DOHH2 (cell line): ENCODE results near the gene CPEB1.

Source experiments
- H3F3A ChIP-seq: fragments of 200-600 bp; sonication (generic), shearing (Covaris generic); 2 replicates; pipeline ENCODE4 v1.6.0; 2016; ENCODE audit warnings: antibody characterized with exemption, mild to moderate bottlenecking; ENCODE audit not compliant: control insufficient read depth, insufficient read depth
- H3K27ac ChIP-seq: fragments of 200-600 bp; sonication (generic); 2 replicates; pipeline ENCODE4 v1.5.1; 2014; ENCODE audit warnings: low read depth, mild to moderate bottlenecking, low read length, moderate library complexity
- H3K27me3 ChIP-seq: fragments of 200-600 bp; sonication (generic); 2 replicates; pipeline ENCODE4 v1.6.1; 2014; ENCODE audit warnings: mild to moderate bottlenecking, low read length, mixed read lengths; ENCODE audit not compliant: control insufficient read depth
- H3K36me3 ChIP-seq: fragments of 200-600 bp; sonication (generic); 2 replicates; pipeline ENCODE4 v1.6.1; 2014; ENCODE audit warnings: mild to moderate bottlenecking, low read length, moderate library complexity, mixed read lengths; ENCODE audit not compliant: control insufficient read depth
- H3K4me1 ChIP-seq: fragments of 200-600 bp; sonication (generic); 2 replicates; pipeline ENCODE4 v1.6.1; 2014; ENCODE audit warnings: mild to moderate bottlenecking, low read length, mixed read lengths; ENCODE audit not compliant: control insufficient read depth
- H3K4me2 ChIP-seq: fragments of 200-600 bp; sonication (generic); 2 replicates; pipeline ENCODE4 v1.6.0; 2014; ENCODE audit warnings: mild to moderate bottlenecking, low read length, moderate library complexity
- H3K4me3 ChIP-seq: fragments of 200-600 bp; sonication (generic); 2 replicates; pipeline ENCODE4 v1.5.1; 2014; ENCODE audit warnings: mild to moderate bottlenecking, low read length, mixed read lengths
- H3K79me2 ChIP-seq: fragments of 200-600 bp; sonication (generic); 2 replicates; pipeline ENCODE4 v1.6.1; 2014; ENCODE audit warnings: mild to moderate bottlenecking, low read length, mixed read lengths; ENCODE audit not compliant: control insufficient read depth
- H3K9me2 ChIP-seq: fragments of 200-600 bp; sonication (generic); replicated peaks from 2 replicates; pipeline ENCODE4 v1.6.1; 2014; ENCODE audit warnings: mild to moderate bottlenecking, low read length, mixed read lengths; ENCODE audit not compliant: control insufficient read depth
- H3K9me3 ChIP-seq: fragments of 200-600 bp; sonication (generic); 2 replicates; pipeline ENCODE4 v1.6.1; 2014; ENCODE audit warnings: antibody characterized with exemption, low read length, mixed read lengths; ENCODE audit not compliant: control insufficient read depth, insufficient read depth
- H4K20me1 ChIP-seq: fragments of 200-600 bp; sonication (generic); 2 replicates; pipeline ENCODE4 v1.6.0; 2014; ENCODE audit warnings: low read depth, mild to moderate bottlenecking, antibody characterized with exemption, low read length, moderate library complexity; ENCODE audit not compliant: control insufficient read depth, insufficient read depth
- EZH2phosphoT487 ChIP-seq: fragments of 200-600 bp; sonication (generic); IDR thresholded peaks from 2 replicates; pipeline ENCODE4 v1.6.1; 2017; ENCODE audit warnings: borderline replicate concordance, mild to moderate bottlenecking, antibody characterized with exemption, low read length, moderate library complexity, mixed read lengths
- TF ChIP-seq, protein P1 (sequence below): fragments of 200-600 bp; sonication (generic); IDR thresholded peaks from one replicate; pipeline ENCODE4 v1.5.1; 2014; ENCODE audit warnings: antibody characterized with exemption, mild to moderate bottlenecking, low read depth, low read length; ENCODE audit not compliant: poor library complexity, severe bottlenecking

CPEB1 gene

DNA sequence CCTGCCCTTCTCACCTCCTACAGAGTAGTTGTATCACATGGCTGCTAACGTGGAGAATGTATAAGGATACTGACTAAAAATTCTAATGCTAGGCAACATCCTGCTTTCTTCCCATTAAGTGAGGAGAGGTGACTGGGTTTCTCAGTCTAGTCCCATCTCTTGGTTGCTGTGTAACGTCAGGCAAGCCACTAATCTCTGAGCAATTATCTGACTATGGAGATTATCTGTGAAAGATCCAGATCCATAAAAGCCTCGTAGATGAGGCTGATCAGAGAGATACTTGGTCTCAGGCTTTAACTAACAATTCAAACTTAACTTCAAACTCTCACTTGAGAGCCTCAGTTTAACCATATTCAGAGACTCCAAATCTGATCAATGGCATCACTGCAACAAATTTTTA, 102.2 kb downstream of the CPEB1 start:
- Histone ChIP-seq H3F3A (no peaks in the 10 kb centered on the region; the same call in 1 of the 2 replicates), H3K9me2 (no peaks in the 10 kb centered on the region), H3K79me2 (peaks cover 13% of the 10 kb centered on the region), H4K20me1 (no peaks in the 10 kb centered on the region), H3K36me3 (peaks cover 8% of the 10 kb centered on the region), H3K9me3 (no peaks in the 10 kb centered on the region), H3K27me3 (peaks cover 6% of the 10 kb centered on the region), H3K27ac (no peak overlapping the region), H3K4me1 (peaks cover 5% of the 10 kb centered on the region), H3K4me3 (no peak overlapping the region), H3K4me2 (no peak overlapping the region)
- TF ChIP-seq, protein P1, sequence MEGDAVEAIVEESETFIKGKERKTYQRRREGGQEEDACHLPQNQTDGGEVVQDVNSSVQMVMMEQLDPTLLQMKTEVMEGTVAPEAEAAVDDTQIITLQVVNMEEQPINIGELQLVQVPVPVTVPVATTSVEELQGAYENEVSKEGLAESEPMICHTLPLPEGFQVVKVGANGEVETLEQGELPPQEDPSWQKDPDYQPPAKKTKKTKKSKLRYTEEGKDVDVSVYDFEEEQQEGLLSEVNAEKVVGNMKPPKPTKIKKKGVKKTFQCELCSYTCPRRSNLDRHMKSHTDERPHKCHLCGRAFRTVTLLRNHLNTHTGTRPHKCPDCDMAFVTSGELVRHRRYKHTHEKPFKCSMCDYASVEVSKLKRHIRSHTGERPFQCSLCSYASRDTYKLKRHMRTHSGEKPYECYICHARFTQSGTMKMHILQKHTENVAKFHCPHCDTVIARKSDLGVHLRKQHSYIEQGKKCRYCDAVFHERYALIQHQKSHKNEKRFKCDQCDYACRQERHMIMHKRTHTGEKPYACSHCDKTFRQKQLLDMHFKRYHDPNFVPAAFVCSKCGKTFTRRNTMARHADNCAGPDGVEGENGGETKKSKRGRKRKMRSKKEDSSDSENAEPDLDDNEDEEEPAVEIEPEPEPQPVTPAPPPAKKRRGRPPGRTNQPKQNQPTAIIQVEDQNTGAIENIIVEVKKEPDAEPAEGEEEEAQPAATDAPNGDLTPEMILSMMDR: no peak
- TF ChIP-seq EZH2phosphoT487: no peak

DNA sequence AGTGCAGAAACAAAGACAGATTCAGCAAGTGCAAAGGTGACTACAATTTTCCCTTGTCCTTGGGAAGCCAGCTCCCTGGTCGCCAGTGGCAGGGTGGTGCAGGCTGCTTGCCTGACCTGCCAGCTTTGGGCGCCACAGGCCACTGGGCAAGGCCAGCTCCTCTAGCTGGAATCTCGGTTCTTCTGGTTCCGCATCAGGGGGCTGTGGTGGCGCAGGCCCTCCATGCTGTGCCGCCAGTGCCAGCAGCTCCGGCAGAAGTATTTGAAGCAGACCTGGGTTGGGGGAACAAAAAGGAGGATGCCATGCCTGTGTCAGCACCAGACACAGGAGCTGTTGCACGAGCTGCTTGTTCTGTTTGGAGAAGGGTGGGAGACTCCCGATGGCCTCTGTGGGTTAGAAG, 102.7 kb downstream of the CPEB1 start:
- Histone ChIP-seq H4K20me1 (no peaks in the 10 kb centered on the region; the same call in 1 of the 2 replicates), H3K4me3 (no peak overlapping the region), H3K9me3 (no peaks in the 10 kb centered on the region), H3K36me3 (peaks cover 13% of the 10 kb centered on the region), H3K79me2 (peaks cover 18% of the 10 kb centered on the region), H3K4me2 (no peak overlapping the region), H3K4me1 (peaks cover 5% of the 10 kb centered on the region), H3K27ac (no peak overlapping the region), H3K27me3 (peaks cover 6% of the 10 kb centered on the region), H3F3A (peaks cover 5% of the 10 kb centered on the region), H3K9me2 (no peaks in the 10 kb centered on the region)
- no peak for TF ChIP-seq EZH2phosphoT487
- TF ChIP-seq, protein P1: no peak

DNA sequence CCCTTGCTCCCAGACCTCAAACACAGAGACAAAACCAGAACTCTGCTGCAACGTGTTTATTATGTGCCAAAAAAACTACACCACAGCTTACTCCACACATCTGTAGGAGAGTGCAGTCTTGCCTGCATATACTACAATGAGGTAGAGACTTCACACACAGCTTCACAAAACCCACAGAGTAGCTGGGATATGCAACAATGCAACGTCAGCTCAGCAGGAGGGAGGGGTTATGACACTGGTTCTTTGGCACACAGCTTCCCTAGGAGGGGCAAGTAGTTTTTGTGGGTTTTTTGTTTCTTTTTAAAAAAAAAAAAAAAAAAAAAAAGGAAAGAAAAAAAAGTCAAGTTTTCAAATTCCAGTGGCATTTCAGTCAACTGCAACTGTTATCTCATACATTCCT, 104.0 kb downstream of the CPEB1 start:
- Histone ChIP-seq H3K4me1 (peaks cover 13% of the 10 kb centered on the region), H3F3A (peaks cover 18% of the 10 kb centered on the region), H3K9me2 (no peaks in the 10 kb centered on the region), H4K20me1 (peaks cover 11% of the 10 kb centered on the region), H3K4me3 (no peak overlapping the region), H3K9me3 (no peaks in the 10 kb centered on the region), H3K27me3 (peaks cover 6% of the 10 kb centered on the region), H3K4me2 (no peak overlapping the region), H3K36me3 (peaks cover 26% of the 10 kb centered on the region), H3K27ac (no peak overlapping the region), H3K79me2 (peaks cover 31% of the 10 kb centered on the region)
- TF ChIP-seq, protein P1: no peak
- TF ChIP-seq EZH2phosphoT487: no peak
